Stimulated activated CD4-positive, alpha-beta T cell treated with anti-CD3 and anti-CD28 coated beads, Interleukin-12 subunit alpha, Interleukin-12 subunit beta, amount 100 ng/mL, for 48 hours (primary cell): Measurements from ENCODE around the gene WDR74.
"Not testable (repeated sequence)": the region's sequence is repeated elsewhere in the genome, so short reads cannot be mapped to it uniquely, and the experiment has no call there.

ENCODE experiments used
- DNase-seq, 3 donors: peaks; one replicate each; pipeline ENCODE4 v3.0.0-alpha.2; 2020; ENCODE audit warnings: low read depth in 2 of 3, low spot score in 1 of 3

WDR74 gene

GRCh38 chr11:62860835-62861563 is 21.6 kb upstream of the WDR74 start:
- no peak for DNase-seq

GRCh38 chr11:62859281-62859703 is 19.9 kb upstream of the WDR74 start:
- not testable (repeated sequence) for DNase-seq

- no peak for DNase-seq
Observed at GRCh38 chr11:62858201-62858600, 18.8 kb upstream of the WDR74 start.

GRCh38 chr11:62857541-62857982 is 18.2 kb upstream of the WDR74 start:
- DNase-seq = no peak

- no peak for DNase-seq
Observed at GRCh38 chr11:62856333-62856895, 17.0 kb upstream of the WDR74 start.

GRCh38 chr11:62855571-62856332 is 16.4 kb upstream of the WDR74 start:
- peak; percentile 96 to 99 (median 98) for DNase-seq

GRCh38 chr11:62854825-62855570 is 15.6 kb upstream of the WDR74 start:
- DNase-seq = no peak

GRCh38 chr11:62854013-62854824 is 14.8 kb upstream of the WDR74 start:
- DNase-seq = no peak

GRCh38 chr11:62853279-62853965 is 14.0 kb upstream of the WDR74 start:
- no peak for DNase-seq

- DNase-seq = no peak
Observed at GRCh38 chr11:62852523-62853188, 13.3 kb upstream of the WDR74 start.

GRCh38 chr11:62851807-62852522 is 12.6 kb upstream of the WDR74 start:
- no peak for DNase-seq

GRCh38 chr11:62850911-62851806 is 11.8 kb upstream of the WDR74 start:
- peak in 1 of 3 donors; percentile 45 for DNase-seq

GRCh38 chr11:62847767-62848314 is 8.5 kb upstream of the WDR74 start:
- no peak for DNase-seq

- no peak for DNase-seq
Observed at GRCh38 chr11:62846177-62846576, 6.8 kb upstream of the WDR74 start.

GRCh38 chr11:62844154-62844553 is 4.8 kb upstream of the WDR74 start:
- no peak for DNase-seq

- no peak for DNase-seq
Observed at GRCh38 chr11:62843466-62843865, 4.1 kb upstream of the WDR74 start.

- not testable (repeated sequence) for DNase-seq
Observed at GRCh38 chr11:62842891-62843290, 3.5 kb upstream of the WDR74 start.
